HEK293T (cell line): Measurements from ENCODE around the gene PSKH1.

Source experiments
- CTCF ChIA-PET: fragments of 350-600 bp; formaldehyde crosslinking; extraction: SDS; loops from one replicate; lab custom pipeline; 2021; ENCODE audit warnings: antibody characterized with exemption, inconsistent platforms; lab: Yijun Ruan, JAX
- POLR2A ChIA-PET: fragments of 350-600 bp; formaldehyde crosslinking; extraction: SDS; loops from one replicate; lab custom pipeline; 2020; ENCODE audit warnings: antibody characterized with exemption, inconsistent platforms; lab: Yijun Ruan, JAX
- DNase-seq: peaks from one replicate; pipeline ENCODE4 v3.0.0; 2012; ENCODE audit warnings: mixed read lengths; ENCODE audit errors: extremely low spot score
- ARNT ChIP-seq: fragments of 450-650 bp; IDR thresholded peaks from 2 replicates; pipeline ENCODE4 v1.6.1; 2017; ENCODE audit warnings: mild to moderate bottlenecking
- BHLHE40 ChIP-seq: fragments of 450-650 bp; IDR thresholded peaks from 2 replicates; pipeline ENCODE4 v1.6.1; 2016; ENCODE audit warnings: mild to moderate bottlenecking, moderate library complexity, borderline replicate concordance
- CTBP1 ChIP-seq: fragments of 450-650 bp; IDR thresholded peaks from 2 replicates; pipeline ENCODE4 v1.6.1; 2016; ENCODE audit warnings: borderline replicate concordance
- ELF4 ChIP-seq: fragments of 450-650 bp; IDR thresholded peaks from 2 replicates; pipeline ENCODE4 v1.6.1; 2017; ENCODE audit warnings: antibody characterized with exemption
- FOXA1 ChIP-seq: fragments of 450-650 bp; IDR thresholded peaks from 2 replicates; pipeline ENCODE4 v1.6.1; 2016; ENCODE audit warnings: mild to moderate bottlenecking
- FOXK2 ChIP-seq: fragments of 450-650 bp; IDR thresholded peaks from 2 replicates; pipeline ENCODE4 v1.6.1; 2016; ENCODE audit warnings: mild to moderate bottlenecking
- FOXM1 ChIP-seq: fragments of 450-650 bp; IDR thresholded peaks from 2 replicates; pipeline ENCODE4 v1.6.1; 2017; ENCODE audit warnings: mild to moderate bottlenecking, borderline replicate concordance
- HDGF ChIP-seq: fragments of 450-650 bp; IDR thresholded peaks from 2 replicates; pipeline ENCODE4 v1.6.1; 2017; ENCODE audit warnings: antibody characterized with exemption, borderline replicate concordance
- L3MBTL2 ChIP-seq: fragments of 450-650 bp; conservative IDR thresholded peaks from 2 replicates; pipeline ENCODE4 v1.6.1; 2016; ENCODE audit warnings: mild to moderate bottlenecking
- LEF1 ChIP-seq: fragments of 450-650 bp; IDR thresholded peaks from 2 replicates; pipeline ENCODE4 v1.6.1; 2017; ENCODE audit warnings: mild to moderate bottlenecking, borderline replicate concordance
- NFRKB ChIP-seq: fragments of 450-650 bp; IDR thresholded peaks from 2 replicates; pipeline ENCODE4 v1.6.1; 2016; ENCODE audit warnings: mild to moderate bottlenecking, moderate library complexity
- SP1 ChIP-seq: fragments of 450-650 bp; IDR thresholded peaks from 2 replicates; pipeline ENCODE4 v1.6.1; 2017
- SUZ12 ChIP-seq: fragments of 450-650 bp; IDR thresholded peaks from 2 replicates; pipeline ENCODE4 v1.6.1; 2016; ENCODE audit warnings: mild to moderate bottlenecking
- TARDBP ChIP-seq: fragments of 450-650 bp; IDR thresholded peaks from 2 replicates; pipeline ENCODE4 v1.6.1; 2016
- ZNF384 ChIP-seq: fragments of 450-650 bp; IDR thresholded peaks from 2 replicates; pipeline ENCODE4 v1.6.1; 2016
- TF ChIP-seq, protein P1 (sequence below): fragments of 450-650 bp; IDR thresholded peaks from 2 replicates; pipeline ENCODE4 v1.6.1; 2016

Gene PSKH1

DNA sequence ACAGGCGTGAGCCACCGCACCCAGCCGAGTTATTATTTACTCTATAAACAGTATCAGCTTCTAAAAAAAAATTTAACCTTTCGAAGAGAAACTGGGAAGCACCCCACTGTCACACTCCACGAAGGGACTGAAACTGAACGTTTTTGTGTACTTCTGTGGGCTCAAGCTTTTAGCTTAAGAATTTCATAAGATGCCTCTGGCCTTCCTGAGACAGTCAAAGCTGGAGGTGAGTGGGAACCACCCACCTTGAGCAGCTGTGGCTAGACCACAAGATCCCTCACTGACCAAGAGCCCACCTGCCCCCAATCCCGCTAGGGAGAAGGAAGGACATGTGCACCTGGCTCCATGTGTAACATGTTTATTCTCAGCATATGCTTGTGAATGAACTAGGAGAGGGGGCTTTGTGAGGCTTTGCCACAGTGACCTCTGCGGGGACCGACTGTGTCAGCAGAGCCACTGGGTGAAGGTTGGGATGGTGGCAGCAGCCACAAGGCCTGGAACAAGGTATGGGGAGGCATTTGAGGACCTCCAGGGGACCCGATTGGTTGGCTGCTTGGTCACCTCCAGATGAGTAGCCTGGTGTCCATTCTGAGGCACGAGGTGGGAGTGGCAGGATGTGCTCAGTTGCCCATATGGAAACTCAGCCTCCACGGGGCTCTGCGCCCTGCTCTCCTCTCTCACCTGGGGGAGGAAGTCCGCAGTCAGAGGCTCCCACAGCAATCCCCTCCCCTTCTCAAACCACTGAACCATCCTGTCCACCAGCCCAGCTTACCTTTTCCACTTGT is 82.5 kb downstream of the PSKH1 start:
- ChIA-PET CTCF (no interaction called here), POLR2A (interaction anchor here (0.8 to 1.1 kb wide), 2 partner anchors 34 to 40 kb away, joined by 3 to 4 read pairs; no protein-coding TSS in a partner anchor)
- no peak for DNase-seq
- TF ChIP-seq SUZ12 (no peak), SP1 (no peak), NFRKB (no peak), ELF4 (no peak), L3MBTL2 (no peak), TARDBP (no peak), ZNF384 (no peak), FOXK2 (no peak), LEF1 (no peak), CTBP1 (no peak), FOXA1 (no peak), ARNT (no peak), FOXM1 (no peak), BHLHE40 (no peak), HDGF (no peak)
- TF ChIP-seq, protein P1, sequence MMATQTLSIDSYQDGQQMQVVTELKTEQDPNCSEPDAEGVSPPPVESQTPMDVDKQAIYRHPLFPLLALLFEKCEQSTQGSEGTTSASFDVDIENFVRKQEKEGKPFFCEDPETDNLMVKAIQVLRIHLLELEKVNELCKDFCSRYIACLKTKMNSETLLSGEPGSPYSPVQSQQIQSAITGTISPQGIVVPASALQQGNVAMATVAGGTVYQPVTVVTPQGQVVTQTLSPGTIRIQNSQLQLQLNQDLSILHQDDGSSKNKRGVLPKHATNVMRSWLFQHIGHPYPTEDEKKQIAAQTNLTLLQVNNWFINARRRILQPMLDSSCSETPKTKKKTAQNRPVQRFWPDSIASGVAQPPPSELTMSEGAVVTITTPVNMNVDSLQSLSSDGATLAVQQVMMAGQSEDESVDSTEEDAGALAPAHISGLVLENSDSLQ: no peak

DNA sequence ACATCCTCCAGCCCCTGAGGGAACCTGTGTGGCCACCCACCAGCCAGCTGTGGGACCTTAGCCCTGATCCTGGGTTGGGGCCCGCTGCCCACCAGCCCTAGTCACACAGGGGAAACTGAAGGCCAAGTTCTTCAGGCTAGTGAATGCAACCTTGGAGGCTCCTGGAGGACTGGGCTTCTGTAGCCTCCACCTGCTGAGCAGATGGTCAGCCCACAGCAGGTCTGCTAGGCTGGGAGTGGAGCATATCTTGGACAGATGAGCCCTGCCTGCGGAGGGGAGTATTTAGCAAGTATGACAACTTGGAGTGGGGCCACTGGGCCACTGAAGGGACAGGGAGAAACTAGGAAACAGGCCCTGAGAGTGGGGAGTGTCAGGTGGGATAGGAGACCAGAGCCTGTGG is 83.2 kb downstream of the PSKH1 start:
- CTCF ChIA-PET: no interaction called here

DNA sequence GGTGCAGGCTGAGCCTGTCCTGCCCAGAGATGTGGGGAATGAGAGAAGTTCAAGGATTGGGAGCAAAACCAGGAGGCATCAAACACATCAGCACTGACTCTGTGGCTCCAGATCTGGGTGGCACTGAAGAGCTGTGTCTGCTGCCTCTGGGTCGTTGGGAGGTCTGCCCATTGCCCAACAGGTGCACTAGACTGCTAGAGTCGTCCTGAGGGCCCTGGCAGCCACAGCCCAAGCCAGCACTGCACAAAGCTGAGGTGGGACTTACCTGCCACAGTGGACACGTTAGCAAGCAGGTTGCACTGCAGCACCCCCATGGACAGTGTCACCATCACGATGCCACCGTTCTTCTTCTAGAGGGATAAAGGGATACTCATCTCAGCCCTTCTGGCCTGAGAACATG is 84.0 kb downstream of the PSKH1 start:
- no peak for TF ChIP-seq NFRKB
- TF ChIP-seq FOXK2: no peak
- no peak for TF ChIP-seq CTBP1
- no peak for TF ChIP-seq BHLHE40
- TF ChIP-seq FOXM1: no peak
- TF ChIP-seq ELF4: no peak
- TF ChIP-seq LEF1: no peak
- TF ChIP-seq SP1: no peak
- TF ChIP-seq HDGF: no peak
- no peak for TF ChIP-seq ZNF384
- no peak for TF ChIP-seq SUZ12
- no peak for TF ChIP-seq TARDBP
- TF ChIP-seq ARNT: no peak
- no peak for TF ChIP-seq FOXA1
- TF ChIP-seq, protein P1: no peak
- TF ChIP-seq L3MBTL2: no peak
- ChIA-PET POLR2A (no interaction called here), CTCF (no interaction called here)
- DNase-seq: no peak

More for the DNA sequence above, 83.2 kb downstream of the PSKH1 start:
- POLR2A ChIA-PET: no interaction called here
- no peak for DNase-seq
- no peak for TF ChIP-seq FOXA1
- TF ChIP-seq BHLHE40: no peak
- TF ChIP-seq NFRKB: no peak
- no peak for TF ChIP-seq L3MBTL2
- TF ChIP-seq, protein P1: no peak
- TF ChIP-seq LEF1: no peak
- TF ChIP-seq FOXK2: no peak
- TF ChIP-seq HDGF: no peak
- TF ChIP-seq ARNT: no peak
- TF ChIP-seq CTBP1: no peak
- no peak for TF ChIP-seq ZNF384
- no peak for TF ChIP-seq SUZ12
- TF ChIP-seq ELF4: no peak
- no peak for TF ChIP-seq SP1

DNA sequence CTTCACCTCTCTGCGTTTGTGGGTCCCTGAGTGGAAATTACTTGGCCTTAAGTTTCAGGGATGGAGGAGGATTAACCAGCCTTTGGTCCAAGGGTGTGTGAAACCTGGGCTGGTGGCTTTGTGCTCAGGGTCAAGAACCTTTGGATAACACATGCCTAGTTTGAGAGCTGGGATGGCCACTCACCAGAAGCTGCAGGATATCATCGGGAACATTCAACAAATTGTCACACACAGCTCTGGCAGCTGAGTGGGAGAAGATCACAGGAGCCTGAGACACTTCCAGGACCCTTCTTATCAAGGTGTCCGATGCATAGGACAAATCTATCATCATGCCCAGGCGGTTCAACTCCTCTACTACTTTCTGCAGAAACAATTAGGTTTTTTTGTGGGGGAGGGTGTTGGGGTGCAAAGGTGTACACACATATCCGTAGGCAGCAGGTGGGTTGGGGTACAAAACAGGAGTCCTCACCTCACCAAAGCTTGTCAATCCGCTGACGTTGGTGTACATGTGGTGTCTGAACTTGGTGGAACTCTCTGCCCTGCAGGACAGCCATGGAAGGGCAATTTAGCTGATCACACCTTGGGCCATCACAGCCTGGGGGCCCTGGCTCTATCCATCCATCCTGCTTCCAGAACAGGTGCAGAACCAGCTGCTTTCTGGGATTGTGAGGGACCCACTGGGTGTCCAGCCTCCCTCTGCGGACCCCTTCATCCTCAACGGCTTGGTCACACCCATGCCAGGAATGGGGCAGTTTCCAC is 84.6 kb downstream of the PSKH1 start:
- TF ChIP-seq NFRKB: no peak
- no peak for TF ChIP-seq L3MBTL2
- TF ChIP-seq CTBP1: no peak
- no peak for TF ChIP-seq ZNF384
- TF ChIP-seq TARDBP: no peak
- no peak for TF ChIP-seq BHLHE40
- no peak for TF ChIP-seq FOXM1
- no peak for TF ChIP-seq SUZ12
- TF ChIP-seq, protein P1: no peak
- TF ChIP-seq HDGF: no peak
- TF ChIP-seq ARNT: no peak
- no peak for TF ChIP-seq FOXA1
- TF ChIP-seq ELF4: no peak
- TF ChIP-seq SP1: no peak
- no peak for TF ChIP-seq FOXK2
- TF ChIP-seq LEF1: no peak
- CTCF ChIA-PET: interaction anchor here (0.7 kb wide), 1 partner anchor 12 kb away, joined by 3 read pairs; no protein-coding TSS in a partner anchor
- POLR2A ChIA-PET: no interaction called here
- DNase-seq: no peak
